Measurements from ENCODE around the gene SYCE3.

- no peak for TF ChIP-seq CTCF (conservative IDR thresholded peaks at IDR 0.05; ENCODE audit: low read length)
- no peak for TF ChIP-seq EZH2phosphoT487 (IDR thresholded peaks at IDR 0.05; ENCODE audit: borderline replicate concordance)
These were observed 55.2 kb downstream of the SYCE3 start, which contains the start of gene LMF2 for GRCh38 chr22:50507421-50507990.

All from Loucy (cell line).